OCI-M2 (cell line): ENCODE measurements around the gene ERGIC2.
A peak's percentile ranks its signal among the peaks of the same experiment; 100 is the strongest.
"Not testable (repeated sequence)": the region's sequence is repeated elsewhere in the genome, so short reads cannot be mapped to it uniquely, and the experiment has no call there.

ENCODE experiments used
- DNase-seq: peaks from one replicate; lab custom pipeline; 2025; ENCODE audit not compliant: unreplicated experiment; lab: John Stamatoyannopoulos, UW

The ERGIC2 gene

GRCh38 chr12:29380536-29381523 lies at the start of gene ERGIC2:
ERGIC2 (minus strand) TSS chr12:29381172; CDS start chr12:29371633, 9,539 bp downstream.
- peak; percentile 45 for DNase-seq

- DNase-seq = no peak
Observed at GRCh38 chr12:29430716-29431044, 49.7 kb upstream of the ERGIC2 start.

GRCh38 chr12:29429999-29430715 lies 49.2 kb upstream of the ERGIC2 start:
- DNase-seq = no peak

GRCh38 chr12:29428633-29429032 lies 47.7 kb upstream of the ERGIC2 start:
- DNase-seq = no peak

GRCh38 chr12:29427964-29428363 lies 47.0 kb upstream of the ERGIC2 start:
- no peak for DNase-seq

- DNase-seq = no peak
Observed at GRCh38 chr12:29426498-29426897, 45.5 kb upstream of the ERGIC2 start.

GRCh38 chr12:29425722-29426121 lies 44.8 kb upstream of the ERGIC2 start:
- no peak for DNase-seq

- no peak for DNase-seq
Observed at GRCh38 chr12:29416748-29417147, 35.8 kb upstream of the ERGIC2 start.

GRCh38 chr12:29415111-29415510 lies 34.1 kb upstream of the ERGIC2 start:
- DNase-seq = no peak

GRCh38 chr12:29414368-29414767 lies 33.4 kb upstream of the ERGIC2 start:
- DNase-seq = no peak

GRCh38 chr12:29405561-29405960 lies 24.6 kb upstream of the ERGIC2 start:
- no peak for DNase-seq

- DNase-seq = no peak
Observed at GRCh38 chr12:29403991-29404390, 23.0 kb upstream of the ERGIC2 start.

- no peak for DNase-seq
Observed at GRCh38 chr12:29402437-29402836, 21.5 kb upstream of the ERGIC2 start.

- no peak for DNase-seq
Observed at GRCh38 chr12:29398495-29398894, 17.5 kb upstream of the ERGIC2 start.

- DNase-seq = no peak
Observed at GRCh38 chr12:29396774-29397173, 15.8 kb upstream of the ERGIC2 start.

GRCh38 chr12:29395356-29395755 lies 14.4 kb upstream of the ERGIC2 start:
- DNase-seq = no peak

- DNase-seq = not testable (repeated sequence)
Observed at GRCh38 chr12:29390419-29390818, 9.4 kb upstream of the ERGIC2 start.

GRCh38 chr12:29389295-29389919 lies 8.4 kb upstream of the ERGIC2 start:
- DNase-seq = no peak

GRCh38 chr12:29386084-29386680 lies 5.2 kb upstream of the ERGIC2 start:
- not testable (repeated sequence) for DNase-seq

GRCh38 chr12:29385194-29385593 lies 4.2 kb upstream of the ERGIC2 start:
- not testable (repeated sequence) for DNase-seq

- DNase-seq = no peak
Observed at GRCh38 chr12:29382251-29382650, 1.3 kb upstream of the ERGIC2 start.
